GM21423 (cell line): ENCODE data around the gene ATP6V1D.
"Not testable (repeated sequence)": the region's sequence is repeated elsewhere in the genome, so short reads cannot be mapped to it uniquely, and the experiment has no call there.

Source experiments
- ATAC-seq: cut with Tn5 transposase; IDR thresholded peaks from one replicate; pipeline ENCODE4 v1.9.1; 2021; ENCODE audit warnings: mild to moderate bottlenecking, moderate library complexity; ENCODE audit not compliant: unreplicated experiment

ATP6V1D gene

GRCh38 chr14:67359775-67360469, at the start of gene ATP6V1D, which contains the start of gene EIF2S1:
Gene ATP6V1D, minus strand, starts transcription at chr14:67359804. Its CDS starts 106 bp downstream, at chr14:67359698.
Gene EIF2S1, plus strand, starts transcription at chr14:67360328. Its CDS starts 4,440 bp downstream, at chr14:67364768.
- ATAC-seq = peak; percentile 91

GRCh38 chr14:67408122-67408801, 48.7 kb upstream of the ATP6V1D start:
- ATAC-seq = not testable (repeated sequence)

GRCh38 chr14:67405771-67406170, 46.2 kb upstream of the ATP6V1D start:
- ATAC-seq = no peak

- no peak for ATAC-seq
These were observed 40.8 kb upstream of the ATP6V1D start for GRCh38 chr14:67400434-67400833.

- no peak for ATAC-seq
These were observed 37.9 kb upstream of the ATP6V1D start for GRCh38 chr14:67397536-67397935.

GRCh38 chr14:67396381-67396970, 36.9 kb upstream of the ATP6V1D start:
- no peak for ATAC-seq

GRCh38 chr14:67395876-67396189, 36.2 kb upstream of the ATP6V1D start:
- ATAC-seq = no peak

- no peak for ATAC-seq
These were observed 35.7 kb upstream of the ATP6V1D start for GRCh38 chr14:67395086-67395875.

GRCh38 chr14:67393689-67394088, 34.1 kb upstream of the ATP6V1D start:
- no peak for ATAC-seq

GRCh38 chr14:67392800-67393199, 33.2 kb upstream of the ATP6V1D start:
- no peak for ATAC-seq

- no peak for ATAC-seq
These were observed 32.5 kb upstream of the ATP6V1D start for GRCh38 chr14:67392123-67392522.

- ATAC-seq = no peak
These were observed 31.7 kb upstream of the ATP6V1D start for GRCh38 chr14:67391268-67391667.

GRCh38 chr14:67389811-67390534, 30.4 kb upstream of the ATP6V1D start:
- ATAC-seq = no peak

- ATAC-seq = no peak
These were observed 29.7 kb upstream of the ATP6V1D start for GRCh38 chr14:67389275-67389674.

- ATAC-seq = no peak
These were observed 27.6 kb upstream of the ATP6V1D start for GRCh38 chr14:67387195-67387594.

GRCh38 chr14:67385618-67386017, 26.0 kb upstream of the ATP6V1D start:
- no peak for ATAC-seq

- ATAC-seq = no peak
These were observed 25.5 kb upstream of the ATP6V1D start for GRCh38 chr14:67385120-67385519.

GRCh38 chr14:67377916-67378315, 18.3 kb upstream of the ATP6V1D start:
- no peak for ATAC-seq

- ATAC-seq = no peak
These were observed 13.7 kb upstream of the ATP6V1D start for GRCh38 chr14:67373347-67373746.

GRCh38 chr14:67372833-67373232, 13.2 kb upstream of the ATP6V1D start:
- ATAC-seq = no peak
